Measurements from ENCODE around the gene GSTM4.

GSTM4 gene

DNA sequence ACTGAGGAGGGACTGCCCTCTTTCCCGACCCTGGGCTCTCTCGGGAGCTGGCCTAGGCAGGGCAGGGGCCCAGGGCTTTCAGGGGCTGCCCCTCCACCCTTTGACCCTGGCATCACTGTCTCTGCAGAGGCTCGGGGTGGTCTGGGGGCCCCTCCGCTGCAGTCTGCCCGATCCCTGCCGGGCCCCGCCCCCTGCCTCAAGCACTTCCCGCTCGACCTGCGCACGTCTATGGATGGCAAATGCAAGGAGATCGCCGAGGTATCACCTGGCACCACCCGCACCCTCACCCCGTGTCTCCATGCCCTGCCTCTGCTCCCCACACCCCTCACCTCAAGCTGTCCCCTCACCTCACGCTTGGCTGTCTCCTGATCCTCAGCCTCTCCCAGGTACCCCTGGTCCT lies 30.7 kb upstream of the GSTM4 start:
- DNase-seq (ENCODE audit: low spot score) = no peak
- TF ChIP-seq, protein P1, sequence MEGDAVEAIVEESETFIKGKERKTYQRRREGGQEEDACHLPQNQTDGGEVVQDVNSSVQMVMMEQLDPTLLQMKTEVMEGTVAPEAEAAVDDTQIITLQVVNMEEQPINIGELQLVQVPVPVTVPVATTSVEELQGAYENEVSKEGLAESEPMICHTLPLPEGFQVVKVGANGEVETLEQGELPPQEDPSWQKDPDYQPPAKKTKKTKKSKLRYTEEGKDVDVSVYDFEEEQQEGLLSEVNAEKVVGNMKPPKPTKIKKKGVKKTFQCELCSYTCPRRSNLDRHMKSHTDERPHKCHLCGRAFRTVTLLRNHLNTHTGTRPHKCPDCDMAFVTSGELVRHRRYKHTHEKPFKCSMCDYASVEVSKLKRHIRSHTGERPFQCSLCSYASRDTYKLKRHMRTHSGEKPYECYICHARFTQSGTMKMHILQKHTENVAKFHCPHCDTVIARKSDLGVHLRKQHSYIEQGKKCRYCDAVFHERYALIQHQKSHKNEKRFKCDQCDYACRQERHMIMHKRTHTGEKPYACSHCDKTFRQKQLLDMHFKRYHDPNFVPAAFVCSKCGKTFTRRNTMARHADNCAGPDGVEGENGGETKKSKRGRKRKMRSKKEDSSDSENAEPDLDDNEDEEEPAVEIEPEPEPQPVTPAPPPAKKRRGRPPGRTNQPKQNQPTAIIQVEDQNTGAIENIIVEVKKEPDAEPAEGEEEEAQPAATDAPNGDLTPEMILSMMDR (IDR thresholded peaks at IDR 0.05; ENCODE audit: borderline replicate concordance, control extremely low read depth, extremely low read depth, insufficient read depth, missing control alignments) = no peak
- in situ Hi-C loops (cut with MboI; ENCODE audit: low sequenced_read_pairs, unreplicated experiment) = no loop called here

DNA sequence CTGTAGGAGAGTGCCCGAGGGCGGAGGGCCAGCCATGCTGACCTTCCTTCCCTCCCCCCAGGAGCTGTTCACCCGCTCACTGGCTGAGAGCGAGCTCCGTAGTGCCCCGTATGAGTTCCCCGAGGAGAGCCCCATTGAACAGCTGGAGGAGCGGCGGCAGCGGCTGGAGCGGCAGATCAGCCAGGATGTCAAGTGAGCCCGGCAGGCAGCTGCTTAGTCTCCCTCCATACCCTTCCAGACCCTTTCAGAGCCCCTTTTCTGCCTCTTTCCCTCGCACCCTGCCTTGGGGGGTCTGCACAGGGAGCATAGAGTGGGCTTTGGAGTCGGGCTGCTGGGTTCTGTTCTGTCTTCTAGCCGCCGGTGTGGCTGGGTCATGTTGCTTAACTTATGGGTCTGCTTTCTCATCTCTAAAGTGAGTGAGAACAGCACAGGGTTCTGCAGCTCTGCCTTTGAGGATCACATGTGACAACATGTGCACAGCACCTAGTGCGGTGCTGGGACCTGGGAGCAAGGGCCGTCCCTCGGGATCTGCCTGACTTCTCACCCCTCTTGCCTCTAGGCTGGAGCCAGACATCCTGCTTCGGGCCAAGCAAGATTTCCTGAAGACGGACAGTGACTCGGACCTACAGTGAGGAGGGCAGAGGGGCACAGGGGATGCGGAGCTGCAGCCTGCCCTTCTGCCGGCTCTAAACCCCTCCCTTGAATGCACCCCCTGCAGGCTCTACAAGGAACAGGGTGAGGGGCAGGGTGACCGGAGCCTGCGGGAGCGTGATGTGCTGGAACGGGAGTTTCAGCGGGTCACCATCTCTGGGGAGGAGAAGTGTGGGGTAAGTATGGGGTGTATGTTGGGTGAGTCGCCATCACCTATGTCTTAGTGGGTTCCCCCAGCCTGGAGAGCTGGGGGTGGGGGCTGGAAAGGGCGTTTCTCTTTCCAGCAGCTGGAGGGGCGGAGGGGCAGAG lies 30.0 kb upstream of the GSTM4 start:
- in situ Hi-C loops (cut with MboI; ENCODE audit: low sequenced_read_pairs, unreplicated experiment) = no loop called here
- TF ChIP-seq, protein P1 (IDR thresholded peaks at IDR 0.05; ENCODE audit: borderline replicate concordance, control extremely low read depth, extremely low read depth, insufficient read depth, missing control alignments) = no peak
- peak; percentile 21 for DNase-seq (ENCODE audit: low spot score)

DNA sequence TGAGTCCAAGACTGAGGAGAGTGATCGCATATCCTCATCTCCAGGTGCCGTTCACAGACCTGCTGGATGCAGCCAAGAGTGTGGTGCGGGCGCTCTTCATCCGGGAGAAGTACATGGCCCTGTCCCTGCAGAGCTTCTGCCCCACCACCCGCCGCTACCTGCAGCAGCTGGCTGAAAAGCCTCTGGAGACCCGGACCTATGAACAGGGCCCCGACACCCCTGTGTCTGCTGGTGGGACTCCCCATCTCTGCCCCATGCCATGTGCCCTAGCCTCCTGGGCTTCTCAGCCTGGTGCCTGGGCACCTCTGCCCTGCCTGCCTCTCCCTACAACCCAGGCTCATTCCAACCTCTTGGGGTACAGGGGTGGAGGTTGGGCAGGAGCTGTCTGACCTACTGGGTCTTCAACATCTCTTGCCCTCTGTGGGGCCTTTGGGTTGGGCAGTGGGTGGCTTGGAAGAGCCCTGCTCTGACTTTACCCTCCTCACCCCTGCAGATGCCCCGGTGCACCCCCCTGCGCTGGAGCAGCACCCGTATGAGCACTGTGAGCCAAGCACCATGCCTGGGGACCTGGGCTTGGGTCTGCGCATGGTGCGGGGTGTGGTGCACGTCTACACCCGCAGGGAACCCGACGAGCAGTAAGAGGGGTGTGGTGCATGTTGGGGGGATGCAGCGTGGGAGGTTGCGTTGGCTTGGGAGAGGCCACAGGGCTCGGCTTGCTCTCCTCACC lies 29.1 kb upstream of the GSTM4 start:
- peak; percentile 26 for DNase-seq (ENCODE audit: low spot score)
- in situ Hi-C loops (cut with MboI; ENCODE audit: low sequenced_read_pairs, unreplicated experiment) = no loop called here
- TF ChIP-seq, protein P1 (IDR thresholded peaks at IDR 0.05; ENCODE audit: borderline replicate concordance, control extremely low read depth, extremely low read depth, insufficient read depth, missing control alignments) = no peak

- TF ChIP-seq, protein P1 (IDR thresholded peaks at IDR 0.05; ENCODE audit: borderline replicate concordance, control extremely low read depth, extremely low read depth, insufficient read depth, missing control alignments) = no peak
- DNase-seq (ENCODE audit: low spot score) = no peak
- in situ Hi-C loops (cut with MboI; ENCODE audit: low sequenced_read_pairs, unreplicated experiment) = no loop called here
Observed at GRCh38 chr1:109627692-109628399, 28.1 kb upstream of the GSTM4 start.

DNA sequence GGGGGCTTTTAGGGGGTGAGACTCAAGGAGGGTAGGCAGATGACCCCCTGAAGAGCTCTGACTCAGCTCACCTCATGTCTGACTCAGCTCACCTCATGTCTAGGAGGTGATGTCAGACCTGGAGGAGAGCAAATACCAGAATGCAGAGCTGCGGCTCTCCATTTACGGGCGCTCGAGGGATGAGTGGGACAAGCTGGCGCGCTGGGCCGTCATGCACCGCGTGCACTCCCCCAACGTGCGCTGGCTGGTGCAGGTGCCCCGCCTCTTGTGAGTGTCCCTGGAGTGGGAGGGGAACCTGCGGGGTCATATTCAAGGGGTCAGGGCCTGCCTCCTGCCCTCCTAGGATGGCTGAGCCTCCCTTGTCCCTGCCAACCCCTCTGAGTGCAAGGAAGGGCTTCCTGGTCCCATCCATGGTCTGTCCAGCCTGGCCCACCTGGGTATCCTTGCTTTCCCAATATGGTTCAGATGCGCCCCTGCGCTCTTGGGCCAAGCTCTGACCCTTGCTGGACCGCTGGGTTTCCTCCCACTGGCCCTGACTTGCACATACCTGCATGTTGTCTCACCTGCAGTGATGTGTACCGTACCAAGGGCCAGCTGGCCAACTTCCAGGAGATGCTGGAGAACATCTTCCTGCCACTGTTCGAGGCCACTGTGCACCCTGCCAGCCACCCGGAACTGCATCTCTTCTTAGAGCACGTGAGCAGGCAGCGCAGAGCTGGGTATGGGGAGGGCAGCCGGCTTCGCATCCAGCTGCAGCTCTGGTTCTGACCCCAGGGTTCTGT lies 27.2 kb upstream of the GSTM4 start:
- DNase-seq (ENCODE audit: low spot score) = no peak
- in situ Hi-C loops (cut with MboI; ENCODE audit: low sequenced_read_pairs, unreplicated experiment) = no loop called here
- TF ChIP-seq, protein P1 (IDR thresholded peaks at IDR 0.05; ENCODE audit: borderline replicate concordance, control extremely low read depth, extremely low read depth, insufficient read depth, missing control alignments) = no peak

Data from GM13976 (cell line).